LNCaP clone FGC (cell line): ENCODE measurements around the gene GPR65.

Experiments used
- DNase-seq: peaks from one replicate; pipeline ENCODE4 v3.0.0-alpha.2; 2011; ENCODE audit warnings: low read depth
- H3K4me3 ChIP-seq: 2 replicates; pipeline ENCODE4 v1.5.1; 2011; ENCODE audit warnings: mild to moderate bottlenecking, low read depth, low read length, control low read depth
- TF ChIP-seq, protein P1 (sequence below): IDR thresholded peaks from 2 replicates; pipeline ENCODE4 v1.5.1; 2012; ENCODE audit warnings: mild to moderate bottlenecking; ENCODE audit not compliant: control insufficient read depth, insufficient read depth; ENCODE audit errors: extremely low read depth

GPR65 gene, protein sequence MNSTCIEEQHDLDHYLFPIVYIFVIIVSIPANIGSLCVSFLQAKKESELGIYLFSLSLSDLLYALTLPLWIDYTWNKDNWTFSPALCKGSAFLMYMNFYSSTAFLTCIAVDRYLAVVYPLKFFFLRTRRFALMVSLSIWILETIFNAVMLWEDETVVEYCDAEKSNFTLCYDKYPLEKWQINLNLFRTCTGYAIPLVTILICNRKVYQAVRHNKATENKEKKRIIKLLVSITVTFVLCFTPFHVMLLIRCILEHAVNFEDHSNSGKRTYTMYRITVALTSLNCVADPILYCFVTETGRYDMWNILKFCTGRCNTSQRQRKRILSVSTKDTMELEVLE

GRCh38 chr14:88005050-88005481 lies at the start of gene GPR65:
Gene GPR65 (plus strand): TSS chr14:88005135. CDS start chr14:88010848, 5,713 bp downstream.
- no peak for DNase-seq
- no peak within 1 kb of the TSS for H3K4me3 ChIP-seq
- TF ChIP-seq, protein P1, sequence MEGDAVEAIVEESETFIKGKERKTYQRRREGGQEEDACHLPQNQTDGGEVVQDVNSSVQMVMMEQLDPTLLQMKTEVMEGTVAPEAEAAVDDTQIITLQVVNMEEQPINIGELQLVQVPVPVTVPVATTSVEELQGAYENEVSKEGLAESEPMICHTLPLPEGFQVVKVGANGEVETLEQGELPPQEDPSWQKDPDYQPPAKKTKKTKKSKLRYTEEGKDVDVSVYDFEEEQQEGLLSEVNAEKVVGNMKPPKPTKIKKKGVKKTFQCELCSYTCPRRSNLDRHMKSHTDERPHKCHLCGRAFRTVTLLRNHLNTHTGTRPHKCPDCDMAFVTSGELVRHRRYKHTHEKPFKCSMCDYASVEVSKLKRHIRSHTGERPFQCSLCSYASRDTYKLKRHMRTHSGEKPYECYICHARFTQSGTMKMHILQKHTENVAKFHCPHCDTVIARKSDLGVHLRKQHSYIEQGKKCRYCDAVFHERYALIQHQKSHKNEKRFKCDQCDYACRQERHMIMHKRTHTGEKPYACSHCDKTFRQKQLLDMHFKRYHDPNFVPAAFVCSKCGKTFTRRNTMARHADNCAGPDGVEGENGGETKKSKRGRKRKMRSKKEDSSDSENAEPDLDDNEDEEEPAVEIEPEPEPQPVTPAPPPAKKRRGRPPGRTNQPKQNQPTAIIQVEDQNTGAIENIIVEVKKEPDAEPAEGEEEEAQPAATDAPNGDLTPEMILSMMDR: no peak

DNA sequence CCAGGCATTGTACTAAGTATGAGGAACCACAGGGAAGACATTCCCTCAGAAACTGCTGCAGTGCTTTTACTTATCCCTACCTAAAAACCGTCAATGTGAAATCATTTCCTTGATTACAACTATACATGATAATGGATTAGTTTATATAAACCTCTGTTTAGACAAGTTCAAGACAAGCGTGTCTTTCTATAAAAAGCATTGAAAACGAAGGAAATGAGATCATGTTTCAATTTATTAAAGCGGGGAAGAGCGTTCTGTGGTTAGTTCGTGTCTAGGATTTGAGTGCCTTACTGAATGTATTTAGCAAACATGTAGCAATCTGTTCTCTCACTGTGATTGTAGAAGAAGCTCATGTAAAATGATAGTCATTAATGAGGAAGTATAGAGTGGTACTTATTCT lies 49.4 kb upstream of the GPR65 start:
- no peak for DNase-seq
- TF ChIP-seq, protein P1: no peak
- H3K4me3 ChIP-seq: no peak overlapping the region

GRCh38 chr14:87960013-87960787 lies 44.7 kb upstream of the GPR65 start:
- TF ChIP-seq, protein P1: no peak
- H3K4me3 ChIP-seq: no peak overlapping the region
- DNase-seq: no peak

- TF ChIP-seq, protein P1: no peak
- H3K4me3 ChIP-seq: no peak overlapping the region
- no peak for DNase-seq
Measured at GRCh38 chr14:87961246-87961645, 43.7 kb upstream of the GPR65 start.

GRCh38 chr14:87966816-87967215 lies 38.1 kb upstream of the GPR65 start:
- DNase-seq: no peak
- TF ChIP-seq, protein P1: no peak
- H3K4me3 ChIP-seq: no peak overlapping the region

DNA sequence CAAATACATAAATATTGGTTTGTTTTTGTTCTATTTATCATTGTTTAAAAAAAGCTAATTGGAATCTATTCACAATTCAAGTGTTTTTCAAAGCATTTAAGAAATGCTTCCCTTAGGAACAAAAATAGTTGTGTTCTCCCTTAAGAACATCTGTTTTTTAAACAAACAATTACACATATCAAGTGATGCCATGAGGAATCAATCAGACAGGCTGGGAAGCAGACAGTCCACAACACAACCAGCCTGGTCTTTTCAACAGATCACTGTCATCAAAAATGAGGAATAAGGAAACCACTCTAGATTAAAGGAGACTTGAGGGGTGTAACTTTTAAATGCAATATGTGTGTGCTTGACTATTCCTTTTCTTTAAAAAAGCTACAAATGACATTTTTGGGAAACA lies 37.4 kb upstream of the GPR65 start:
- H3K4me3 ChIP-seq: no peak overlapping the region
- DNase-seq: no peak
- TF ChIP-seq, protein P1: no peak
